GM23338 (cell line): ENCODE data around the gene PUM2. TPM values are rescaled to one million over a fixed set of nuclear protein-coding genes. Genes with fewer than 3 reads are reported as not detected.

ENCODE experiments used
- ATAC-seq: fragments of 200-7000 bp; cut with Tn5 transposase; 3 replicates; pipeline ENCODE4 v1.9.1; 2020
- DNase-seq: peaks from one replicate; pipeline ENCODE4 v3.0.0-alpha.2; 2015; ENCODE audit warnings: low spot score
- H2AFZ ChIP-seq: fragments of 200-600 bp; sonication (generic); 2 replicates; pipeline ENCODE4 v1.8.0; 2016; ENCODE audit warnings: antibody characterized with exemption, mild to moderate bottlenecking, moderate library complexity
- H3F3A ChIP-seq: fragments of 200-600 bp; sonication (generic); replicated peaks from 2 replicates; pipeline ENCODE4 v1.8.0; 2017; ENCODE audit warnings: antibody characterized with exemption, mixed run types, low read depth
- H3K27ac ChIP-seq: fragments of 200-600 bp; sonication (generic); 2 replicates; pipeline ENCODE4 v1.6.1; 2016; ENCODE audit warnings: low read depth
- H3K27me3 ChIP-seq: fragments of 200-600 bp; sonication (generic); 2 replicates; pipeline ENCODE4 v1.8.0; 2016; ENCODE audit warnings: mild to moderate bottlenecking, mixed run types, moderate library complexity; ENCODE audit not compliant: insufficient read depth
- H3K36me3 ChIP-seq: fragments of 200-600 bp; sonication (generic); 2 replicates; pipeline ENCODE4 v1.8.0; 2016; ENCODE audit warnings: mild to moderate bottlenecking; ENCODE audit not compliant: insufficient read depth
- H3K4me1 ChIP-seq: fragments of 200-600 bp; sonication (generic); 2 replicates; pipeline ENCODE4 v1.8.0; 2016; ENCODE audit warnings: mild to moderate bottlenecking, moderate library complexity; ENCODE audit not compliant: insufficient read depth
- H3K4me2 ChIP-seq: fragments of 200-600 bp; sonication (generic); 2 replicates; pipeline ENCODE4 v1.7.1; 2017; ENCODE audit warnings: mixed run types
- H3K4me3 ChIP-seq: fragments of 200-600 bp; sonication (generic); 2 replicates; pipeline ENCODE4 v1.6.1; 2016; ENCODE audit warnings: mixed run types
- H3K79me2 ChIP-seq: fragments of 200-600 bp; sonication (generic); replicated peaks from 2 replicates; pipeline ENCODE4 v1.8.0; 2017; ENCODE audit warnings: mild to moderate bottlenecking; ENCODE audit not compliant: insufficient read depth
- H3K9me2 ChIP-seq: fragments of 200-600 bp; sonication (generic); 2 replicates; pipeline ENCODE4 v1.8.0; 2017; ENCODE audit not compliant: insufficient read depth
- H4K20me1 ChIP-seq: fragments of 200-600 bp; sonication (generic); replicated peaks from 2 replicates; pipeline ENCODE4 v1.8.0; 2017; ENCODE audit warnings: mild to moderate bottlenecking; ENCODE audit not compliant: insufficient read depth
- H3K27ac Mint-ChIP-seq: 2 replicates; pipeline ENCODE4 v1.8.0; 2020; ENCODE audit warnings: inconsistent platforms, mild to moderate bottlenecking, moderate library complexity, mixed read lengths
- H3K27me3 Mint-ChIP-seq: 3 replicates; pipeline ENCODE4 v1.8.0; 2022; ENCODE audit warnings: low read depth, mild to moderate bottlenecking, moderate library complexity, mixed read lengths, inconsistent platforms; ENCODE audit not compliant: insufficient read depth, poor library complexity
- H3K36me3 Mint-ChIP-seq: 3 replicates; pipeline ENCODE4 v1.8.0; 2021; ENCODE audit warnings: low read depth, mild to moderate bottlenecking, inconsistent platforms, moderate library complexity, mixed read lengths
- H3K4me1 Mint-ChIP-seq: 3 replicates; pipeline ENCODE4 v1.8.0; 2020; ENCODE audit warnings: mild to moderate bottlenecking, inconsistent platforms, mixed read lengths
- H3K4me3 Mint-ChIP-seq: 3 replicates; pipeline ENCODE4 v1.8.0; 2021; ENCODE audit warnings: moderate library complexity, mild to moderate bottlenecking, inconsistent platforms, mixed read lengths
- H3K9me3 Mint-ChIP-seq: 3 replicates; pipeline ENCODE4 v1.8.0; 2020; ENCODE audit warnings: moderate library complexity, mild to moderate bottlenecking, inconsistent platforms, mixed read lengths
- CREB1 ChIP-seq: fragments of 250-450 bp; sonication (Bioruptor Pico); IDR thresholded peaks from 2 replicates; pipeline ENCODE4 v1.5.0; 2020; ENCODE audit warnings: low read depth, mild to moderate bottlenecking, moderate library complexity
- EZH2 ChIP-seq: fragments of 200-600 bp; sonication (generic); IDR thresholded peaks from one replicate; pipeline ENCODE4 v1.8.0; 2017; ENCODE audit warnings: antibody characterized with exemption, mild to moderate bottlenecking, low read depth; ENCODE audit not compliant: unreplicated experiment
- EZH2phosphoT487 ChIP-seq: fragments of 200-600 bp; sonication (generic); IDR thresholded peaks from one replicate; pipeline ENCODE4 v1.8.1; 2018; ENCODE audit warnings: antibody characterized with exemption; ENCODE audit not compliant: unreplicated experiment
- JUNB ChIP-seq: IDR thresholded peaks from one replicate; pipeline ENCODE4 v1.6.1; 2016; ENCODE audit warnings: antibody characterized with exemption; ENCODE audit not compliant: unreplicated experiment
- NANOG ChIP-seq: IDR thresholded peaks from 2 replicates; pipeline ENCODE4 v1.6.1; 2016; ENCODE audit warnings: antibody characterized with exemption, borderline replicate concordance
- POLR2AphosphoS5 ChIP-seq: IDR thresholded peaks from 2 replicates; pipeline ENCODE4 v1.6.1; 2016; ENCODE audit warnings: antibody characterized with exemption, low read depth
- REST ChIP-seq: IDR thresholded peaks from one replicate; pipeline ENCODE4 v1.6.1; 2018; ENCODE audit warnings: antibody characterized with exemption; ENCODE audit not compliant: unreplicated experiment
- STAT1 ChIP-seq: IDR thresholded peaks from one replicate; pipeline ENCODE4 v1.6.1; 2016; ENCODE audit warnings: antibody characterized with exemption; ENCODE audit not compliant: unreplicated experiment
- ZNF114 ChIP-seq: fragments of 250-450 bp; sonication (Bioruptor Pico); IDR thresholded peaks from 2 replicates; pipeline ENCODE4 v1.5.0; 2020; ENCODE audit warnings: mild to moderate bottlenecking, moderate library complexity
- ZNF331 ChIP-seq: fragments of 250-450 bp; sonication (Bioruptor Pico); IDR thresholded peaks from 2 replicates; pipeline ENCODE4 v1.5.0; 2020; ENCODE audit warnings: low read depth, mild to moderate bottlenecking, moderate library complexity
- polyA plus RNA-seq: library from polyadenylated mRNA; unstranded; fragments of >200 nt; fragmentation: Nextera tagmentation; extraction: Ambion mirVana; gene quantifications from 2 replicates; pipeline ENCODE4 v1.2.1, GENCODE V29; 2016
- total RNA-seq: library from RNA; depleted of rRNA; stranded (reverse); fragments of >200 nt; shearing (Covaris generic); gene quantifications from 2 replicates; pipeline ENCODE4 v1.2.3, GENCODE V29; 2014
- TF ChIP-seq, protein P1 (sequence below), 2 experiments: fragments of 200-600 bp in 1 of 2; sonication (generic) in 1 of 2; conservative IDR thresholded peaks; 2 replicates each; pipeline versions ENCODE4 v1.5.1 to v1.6.1; 2016 to 2017; ENCODE audit warnings: antibody characterized with exemption in 2 of 2, low read depth in 2 of 2, mild to moderate bottlenecking in 2 of 2, moderate library complexity in 1 of 2
- TF ChIP-seq, protein P2 (sequence below): fragments of 250-450 bp; sonication (Bioruptor Pico); IDR thresholded peaks from 2 replicates; pipeline ENCODE4 v1.5.0; 2020; ENCODE audit warnings: mild to moderate bottlenecking, moderate library complexity
- TF ChIP-seq, protein P3 (sequence below): IDR thresholded peaks from 2 replicates; pipeline ENCODE4 v1.6.1; 2016; ENCODE audit warnings: antibody characterized with exemption

Gene PUM2
- total and polyA plus RNA-seq, 2 experiments from 2014 or later, result 29.9 to 94.1 TPM

DNA sequence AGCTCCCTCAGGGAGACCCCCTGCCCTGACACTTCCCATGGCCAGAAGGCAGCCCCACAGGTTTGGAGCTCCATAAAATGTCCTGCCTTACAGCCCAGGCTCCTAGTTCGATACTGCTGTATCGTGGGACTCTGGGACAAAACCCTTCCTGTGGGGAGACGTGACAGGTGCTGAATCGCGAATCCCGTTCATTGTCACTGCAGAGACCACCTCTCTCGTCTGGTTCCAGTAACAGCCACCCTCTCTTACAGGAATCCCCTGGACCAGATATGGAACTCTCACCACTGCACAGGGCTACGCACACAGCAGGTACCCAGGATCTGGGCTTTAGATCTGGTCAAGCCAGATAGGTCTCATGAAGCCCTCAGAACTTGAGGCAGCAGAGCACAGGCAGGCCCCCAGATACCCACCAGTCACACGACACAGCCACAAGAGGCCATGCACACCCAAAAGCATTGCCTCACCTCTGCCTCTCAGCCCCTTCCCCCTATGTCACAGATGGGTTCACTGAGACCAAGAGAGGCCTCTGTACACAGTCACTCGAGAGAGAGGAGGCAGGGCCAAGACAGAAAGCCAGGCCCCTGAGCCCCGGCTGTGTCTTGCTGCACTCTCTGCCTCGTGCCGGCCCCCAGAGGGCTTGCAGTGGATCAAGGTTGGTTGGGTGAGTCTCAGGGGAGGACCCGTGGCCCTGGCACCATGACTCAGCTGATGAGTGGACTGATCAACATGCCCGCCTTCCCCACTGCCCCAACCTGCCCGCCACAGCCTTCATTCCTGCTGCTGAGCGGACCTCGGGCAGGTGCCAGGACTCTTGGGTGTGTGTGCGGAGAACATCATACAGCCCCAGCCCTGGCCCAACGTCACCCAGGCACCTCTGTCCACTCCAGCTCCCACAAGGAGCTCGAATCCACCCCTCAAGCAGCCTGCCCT, 133.3 kb downstream of the PUM2 start:
- no peaks in the 10 kb centered on the region for H3F3A ChIP-seq
- no peak overlapping the region for H3K27ac ChIP-seq
- H3K9me2 ChIP-seq, result no peaks in the 10 kb centered on the region
- H3K27me3 Mint-ChIP-seq, result peaks cover 7% of the 10 kb centered on the region
- peaks cover 24% of the 10 kb centered on the region for H3K4me1 ChIP-seq
- ATAC-seq, result no peak
- TF ChIP-seq STAT1 (no peak), JUNB (no peak), NANOG (no peak), ZNF331 (CRISPR knock-in tag) (no peak), ZNF114 (CRISPR knock-in tag) (no peak), POLR2AphosphoS5 (no peak), CREB1 (CRISPR knock-in tag) (no peak), REST (no peak), EZH2 (no peak), EZH2phosphoT487 (no peak)
- TF ChIP-seq, protein P1, sequence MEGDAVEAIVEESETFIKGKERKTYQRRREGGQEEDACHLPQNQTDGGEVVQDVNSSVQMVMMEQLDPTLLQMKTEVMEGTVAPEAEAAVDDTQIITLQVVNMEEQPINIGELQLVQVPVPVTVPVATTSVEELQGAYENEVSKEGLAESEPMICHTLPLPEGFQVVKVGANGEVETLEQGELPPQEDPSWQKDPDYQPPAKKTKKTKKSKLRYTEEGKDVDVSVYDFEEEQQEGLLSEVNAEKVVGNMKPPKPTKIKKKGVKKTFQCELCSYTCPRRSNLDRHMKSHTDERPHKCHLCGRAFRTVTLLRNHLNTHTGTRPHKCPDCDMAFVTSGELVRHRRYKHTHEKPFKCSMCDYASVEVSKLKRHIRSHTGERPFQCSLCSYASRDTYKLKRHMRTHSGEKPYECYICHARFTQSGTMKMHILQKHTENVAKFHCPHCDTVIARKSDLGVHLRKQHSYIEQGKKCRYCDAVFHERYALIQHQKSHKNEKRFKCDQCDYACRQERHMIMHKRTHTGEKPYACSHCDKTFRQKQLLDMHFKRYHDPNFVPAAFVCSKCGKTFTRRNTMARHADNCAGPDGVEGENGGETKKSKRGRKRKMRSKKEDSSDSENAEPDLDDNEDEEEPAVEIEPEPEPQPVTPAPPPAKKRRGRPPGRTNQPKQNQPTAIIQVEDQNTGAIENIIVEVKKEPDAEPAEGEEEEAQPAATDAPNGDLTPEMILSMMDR (conservative IDR thresholded peaks at IDR 0.05; ENCODE audit: low read depth in 2 of 2), result no peak
- TF ChIP-seq, protein P2, sequence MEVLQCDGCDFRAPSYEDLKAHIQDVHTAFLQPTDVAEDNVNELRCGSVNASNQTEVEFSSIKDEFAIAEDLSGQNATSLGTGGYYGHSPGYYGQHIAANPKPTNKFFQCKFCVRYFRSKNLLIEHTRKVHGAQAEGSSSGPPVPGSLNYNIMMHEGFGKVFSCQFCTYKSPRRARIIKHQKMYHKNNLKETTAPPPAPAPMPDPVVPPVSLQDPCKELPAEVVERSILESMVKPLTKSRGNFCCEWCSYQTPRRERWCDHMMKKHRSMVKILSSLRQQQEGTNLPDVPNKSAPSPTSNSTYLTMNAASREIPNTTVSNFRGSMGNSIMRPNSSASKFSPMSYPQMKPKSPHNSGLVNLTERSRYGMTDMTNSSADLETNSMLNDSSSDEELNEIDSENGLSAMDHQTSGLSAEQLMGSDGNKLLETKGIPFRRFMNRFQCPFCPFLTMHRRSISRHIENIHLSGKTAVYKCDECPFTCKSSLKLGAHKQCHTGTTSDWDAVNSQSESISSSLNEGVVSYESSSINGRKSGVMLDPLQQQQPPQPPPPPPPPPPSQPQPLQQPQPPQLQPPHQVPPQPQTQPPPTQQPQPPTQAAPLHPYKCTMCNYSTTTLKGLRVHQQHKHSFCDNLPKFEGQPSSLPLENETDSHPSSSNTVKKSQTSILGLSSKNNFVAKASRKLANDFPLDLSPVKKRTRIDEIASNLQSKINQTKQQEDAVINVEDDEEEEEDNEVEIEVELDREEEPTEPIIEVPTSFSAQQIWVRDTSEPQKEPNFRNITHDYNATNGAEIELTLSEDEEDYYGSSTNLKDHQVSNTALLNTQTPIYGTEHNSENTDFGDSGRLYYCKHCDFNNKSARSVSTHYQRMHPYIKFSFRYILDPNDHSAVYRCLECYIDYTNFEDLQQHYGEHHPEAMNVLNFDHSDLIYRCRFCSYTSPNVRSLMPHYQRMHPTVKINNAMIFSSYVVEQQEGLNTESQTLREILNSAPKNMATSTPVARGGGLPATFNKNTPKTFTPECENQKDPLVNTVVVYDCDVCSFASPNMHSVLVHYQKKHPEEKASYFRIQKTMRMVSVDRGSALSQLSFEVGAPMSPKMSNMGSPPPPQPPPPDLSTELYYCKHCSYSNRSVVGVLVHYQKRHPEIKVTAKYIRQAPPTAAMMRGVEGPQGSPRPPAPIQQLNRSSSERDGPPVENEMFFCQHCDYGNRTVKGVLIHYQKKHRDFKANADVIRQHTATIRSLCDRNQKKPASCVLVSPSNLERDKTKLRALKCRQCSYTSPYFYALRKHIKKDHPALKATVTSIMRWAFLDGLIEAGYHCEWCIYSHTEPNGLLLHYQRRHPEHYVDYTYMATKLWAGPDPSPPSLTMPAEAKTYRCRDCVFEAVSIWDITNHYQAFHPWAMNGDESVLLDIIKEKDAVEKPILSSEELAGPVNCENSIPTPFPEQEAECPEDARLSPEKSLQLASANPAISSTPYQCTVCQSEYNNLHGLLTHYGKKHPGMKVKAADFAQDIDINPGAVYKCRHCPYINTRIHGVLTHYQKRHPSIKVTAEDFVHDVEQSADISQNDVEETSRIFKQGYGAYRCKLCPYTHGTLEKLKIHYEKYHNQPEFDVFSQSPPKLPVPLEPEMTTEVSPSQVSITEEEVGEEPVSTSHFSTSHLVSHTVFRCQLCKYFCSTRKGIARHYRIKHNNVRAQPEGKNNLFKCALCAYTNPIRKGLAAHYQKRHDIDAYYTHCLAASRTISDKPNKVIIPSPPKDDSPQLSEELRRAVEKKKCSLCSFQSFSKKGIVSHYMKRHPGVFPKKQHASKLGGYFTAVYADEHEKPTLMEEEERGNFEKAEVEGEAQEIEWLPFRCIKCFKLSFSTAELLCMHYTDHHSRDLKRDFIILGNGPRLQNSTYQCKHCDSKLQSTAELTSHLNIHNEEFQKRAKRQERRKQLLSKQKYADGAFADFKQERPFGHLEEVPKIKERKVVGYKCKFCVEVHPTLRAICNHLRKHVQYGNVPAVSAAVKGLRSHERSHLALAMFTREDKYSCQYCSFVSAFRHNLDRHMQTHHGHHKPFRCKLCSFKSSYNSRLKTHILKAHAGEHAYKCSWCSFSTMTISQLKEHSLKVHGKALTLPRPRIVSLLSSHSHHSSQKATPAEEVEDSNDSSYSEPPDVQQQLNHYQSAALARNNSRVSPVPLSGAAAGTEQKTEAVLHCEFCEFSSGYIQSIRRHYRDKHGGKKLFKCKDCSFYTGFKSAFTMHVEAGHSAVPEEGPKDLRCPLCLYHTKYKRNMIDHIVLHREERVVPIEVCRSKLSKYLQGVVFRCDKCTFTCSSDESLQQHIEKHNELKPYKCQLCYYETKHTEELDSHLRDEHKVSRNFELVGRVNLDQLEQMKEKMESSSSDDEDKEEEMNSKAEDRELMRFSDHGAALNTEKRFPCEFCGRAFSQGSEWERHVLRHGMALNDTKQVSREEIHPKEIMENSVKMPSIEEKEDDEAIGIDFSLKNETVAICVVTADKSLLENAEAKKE (CRISPR knock-in tag), result no peak
- TF ChIP-seq, protein P3, sequence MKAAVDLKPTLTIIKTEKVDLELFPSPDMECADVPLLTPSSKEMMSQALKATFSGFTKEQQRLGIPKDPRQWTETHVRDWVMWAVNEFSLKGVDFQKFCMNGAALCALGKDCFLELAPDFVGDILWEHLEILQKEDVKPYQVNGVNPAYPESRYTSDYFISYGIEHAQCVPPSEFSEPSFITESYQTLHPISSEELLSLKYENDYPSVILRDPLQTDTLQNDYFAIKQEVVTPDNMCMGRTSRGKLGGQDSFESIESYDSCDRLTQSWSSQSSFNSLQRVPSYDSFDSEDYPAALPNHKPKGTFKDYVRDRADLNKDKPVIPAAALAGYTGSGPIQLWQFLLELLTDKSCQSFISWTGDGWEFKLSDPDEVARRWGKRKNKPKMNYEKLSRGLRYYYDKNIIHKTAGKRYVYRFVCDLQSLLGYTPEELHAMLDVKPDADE, result no peak
- no peaks in the 10 kb centered on the region for H3K36me3 ChIP-seq
- no peak for DNase-seq
- no peak overlapping the region for H2AFZ ChIP-seq
- H4K20me1 ChIP-seq, result peaks cover 7% of the 10 kb centered on the region
- peaks cover 56% of the 10 kb centered on the region for H3K4me1 Mint-ChIP-seq
- peak overlapping the region; percentile 58; the same call in 1 of the 2 replicates for H3K27ac Mint-ChIP-seq
- H3K4me3 ChIP-seq, result no peak overlapping the region
- peaks cover 24% of the 10 kb centered on the region for H3K36me3 Mint-ChIP-seq
- no peak overlapping the region for H3K4me2 ChIP-seq
- peaks cover 94% of the 10 kb centered on the region for H3K79me2 ChIP-seq
- no peaks in the 10 kb centered on the region for H3K9me3 Mint-ChIP-seq
- H3K27me3 ChIP-seq, result no peaks in the 10 kb centered on the region
- H3K4me3 Mint-ChIP-seq, result no peak overlapping the region
